Ramos (cell line): Measurements from ENCODE around the gene PPP1R9A.

Experiments used
- in situ Hi-C: fragments of 300-500 bp; cut with MboI; formaldehyde crosslinking; loops from one replicate; pipeline ENCODE4 v1.14.3; 2022; ENCODE audit warnings: low sequenced_read_pairs; ENCODE audit not compliant: unreplicated experiment

Gene PPP1R9A

GRCh38 chr7:95240921-95241320 is 333.5 kb downstream of the PPP1R9A start:
- in situ Hi-C loops, result loop anchor here (25.0 kb wide), 1 partner anchor 779 kb away; no protein-coding TSS in a partner anchor

- in situ Hi-C loops, result loop anchor here (25.0 kb wide), 1 partner anchor 780 kb away; no protein-coding TSS in a partner anchor
These were observed 334.9 kb downstream of the PPP1R9A start for GRCh38 chr7:95242266-95242665.

GRCh38 chr7:95244616-95245015 is 337.2 kb downstream of the PPP1R9A start:
- in situ Hi-C loops, result loop anchor here (25.0 kb wide), 1 partner anchor 782 kb away; no protein-coding TSS in a partner anchor

- in situ Hi-C loops, result loop anchor here (25.0 kb wide), 1 partner anchor 784 kb away; no protein-coding TSS in a partner anchor
These were observed 338.6 kb downstream of the PPP1R9A start for GRCh38 chr7:95245828-95246500.

- in situ Hi-C loops, result loop anchor here (25.0 kb wide), 1 partner anchor 785 kb away; no protein-coding TSS in a partner anchor
These were observed 339.5 kb downstream of the PPP1R9A start for GRCh38 chr7:95246831-95247370.

GRCh38 chr7:95250571-95250970 is 343.2 kb downstream of the PPP1R9A start:
- in situ Hi-C loops, result no loop called here

GRCh38 chr7:95251966-95252365 is 344.6 kb downstream of the PPP1R9A start:
- in situ Hi-C loops, result no loop called here

GRCh38 chr7:95253986-95254385 is 346.6 kb downstream of the PPP1R9A start:
- in situ Hi-C loops, result no loop called here

- in situ Hi-C loops, result no loop called here
These were observed 348.3 kb downstream of the PPP1R9A start for GRCh38 chr7:95255691-95256090.

- in situ Hi-C loops, result no loop called here
These were observed 354.6 kb downstream of the PPP1R9A start for GRCh38 chr7:95261895-95262415.

GRCh38 chr7:95262875-95263274 is 355.5 kb downstream of the PPP1R9A start:
- in situ Hi-C loops, result no loop called here

GRCh38 chr7:95263785-95264362 is 356.5 kb downstream of the PPP1R9A start:
- in situ Hi-C loops, result no loop called here

- in situ Hi-C loops, result no loop called here
These were observed 357.0 kb downstream of the PPP1R9A start for GRCh38 chr7:95264363-95264891.

GRCh38 chr7:95265634-95266033 is 358.2 kb downstream of the PPP1R9A start:
- in situ Hi-C loops, result no loop called here

GRCh38 chr7:95267754-95268153 is 360.4 kb downstream of the PPP1R9A start:
- in situ Hi-C loops, result no loop called here

- in situ Hi-C loops, result no loop called here
These were observed 362.2 kb downstream of the PPP1R9A start for GRCh38 chr7:95269640-95270039.

GRCh38 chr7:95276114-95276513 is 368.7 kb downstream of the PPP1R9A start:
- in situ Hi-C loops, result no loop called here

GRCh38 chr7:95279417-95279816 is 372.0 kb downstream of the PPP1R9A start:
- in situ Hi-C loops, result no loop called here

GRCh38 chr7:95286096-95286495 is 378.7 kb downstream of the PPP1R9A start:
- in situ Hi-C loops, result no loop called here

- in situ Hi-C loops, result no loop called here
These were observed 382.9 kb downstream of the PPP1R9A start for GRCh38 chr7:95290166-95290830.
